GM12878 (cell line): ENCODE data around the gene LIN7B. TPM values are rescaled to one million over a fixed set of nuclear protein-coding genes. Genes with fewer than 3 reads are reported as not detected.

Source experiments
- CREM ChIP-seq: IDR thresholded peaks from 2 replicates; pipeline ENCODE4 v1.6.1; 2014; ENCODE audit warnings: antibody characterized with exemption, low read depth
- EED ChIP-seq: sonication (generic); IDR thresholded peaks from 2 replicates; pipeline ENCODE4 v1.6.1; 2016; ENCODE audit warnings: antibody characterized with exemption, low read depth
- ETV6 ChIP-seq, 2 experiments: fragments of 450-650 bp in 1 of 2; IDR thresholded peaks in 1 of 2; conservative IDR thresholded peaks in 1 of 2; 2 replicates each; pipeline ENCODE4 v1.6.1; 2014; ENCODE audit warnings: antibody characterized with exemption in 1 of 2, borderline replicate concordance in 1 of 2, low read depth in 1 of 2, mild to moderate bottlenecking in 1 of 2, moderate library complexity in 1 of 2
- FOS ChIP-seq: IDR thresholded peaks from 3 replicates; pipeline ENCODE4 v1.6.1; 2011; ENCODE audit warnings: borderline replicate concordance; ENCODE audit not compliant: insufficient read length; ENCODE audit errors: extremely low read depth
- GABPA ChIP-seq: IDR thresholded peaks from 2 replicates; pipeline ENCODE4 v1.6.1; 2014; ENCODE audit warnings: antibody characterized with exemption, low read depth, mild to moderate bottlenecking, inconsistent platforms
- MEF2A ChIP-seq: IDR thresholded peaks from 2 replicates; pipeline ENCODE4 v1.6.1; 2011; ENCODE audit warnings: low read depth, mild to moderate bottlenecking, low read length, moderate library complexity; ENCODE audit not compliant: insufficient read depth
- MTA3 ChIP-seq: IDR thresholded peaks from 2 replicates; pipeline ENCODE4 v1.6.1; 2012; ENCODE audit warnings: low read length, inconsistent platforms, borderline replicate concordance
- MYC ChIP-seq: IDR thresholded peaks from 2 replicates; pipeline ENCODE4 v1.6.1; 2011; ENCODE audit warnings: mild to moderate bottlenecking, low read length, moderate library complexity, inconsistent platforms; ENCODE audit not compliant: insufficient read depth, insufficient replicate concordance, insufficient read length, severe bottlenecking
- NBN ChIP-seq: fragments of 450-650 bp; IDR thresholded peaks from 2 replicates; pipeline ENCODE4 v1.6.1; 2016
- NFYA ChIP-seq: IDR thresholded peaks from 2 replicates; pipeline ENCODE4 v1.6.1; 2011; ENCODE audit warnings: low read depth, mild to moderate bottlenecking, low read length, improper control_type of control experiment, borderline replicate concordance
- RAD51 ChIP-seq: fragments of 450-650 bp; IDR thresholded peaks from 2 replicates; pipeline ENCODE4 v1.6.1; 2016; ENCODE audit warnings: moderate library complexity, mild to moderate bottlenecking, inconsistent platforms
- RUNX3 ChIP-seq: IDR thresholded peaks from 2 replicates; pipeline ENCODE4 v1.6.1; 2012; ENCODE audit warnings: low read length, inconsistent platforms
- SP1 ChIP-seq: IDR thresholded peaks from one replicate; pipeline ENCODE4 v1.6.1; 2011; ENCODE audit warnings: low read depth, low read length
- SREBF2 ChIP-seq: IDR thresholded peaks from 2 replicates; pipeline ENCODE4 v1.6.1; 2012; ENCODE audit warnings: mild to moderate bottlenecking, low read length
- SUPT20H ChIP-seq: IDR thresholded peaks from 2 replicates; pipeline ENCODE4 v1.6.1; 2011; ENCODE audit warnings: low read depth, mild to moderate bottlenecking, low read length, moderate library complexity, borderline replicate concordance; ENCODE audit not compliant: control insufficient read depth
- YBX1 ChIP-seq: fragments of 450-650 bp; IDR thresholded peaks from 2 replicates; pipeline ENCODE4 v1.6.1; 2016; ENCODE audit warnings: antibody characterized with exemption
- ZNF384 ChIP-seq: IDR thresholded peaks from 2 replicates; pipeline ENCODE4 v1.6.1; 2012; ENCODE audit warnings: low read depth, mild to moderate bottlenecking, low read length, improper control_type of control experiment, borderline replicate concordance
- polyA plus RNA-seq, 11 experiments: library from polyadenylated mRNA; depleted of rRNA in 4 of 11; unstranded in 6 of 11; stranded (reverse) in 5 of 11; fragments of >200 nt; fragmentation: Nextera tagmentation in 4 of 11; fragmentation: Illumina TruSeq in 1 of 11; extraction: Ambion mirVana in 4 of 11; extraction: Trizol in 1 of 11; gene quantifications; 1 replicate in 1 of 11; 2 replicates in 10 of 11; pipeline versions ENCODE4 v1.2.1 to v1.2.3, GENCODE V29; 2011 to 2016; ENCODE audit warnings: inconsistent platforms in 2 of 11, missing spikeins in 2 of 11, low read depth in 1 of 11
- total RNA-seq, 4 experiments: library from RNA; depleted of rRNA in 3 of 4; stranded (reverse); fragments of >200 nt in 3 of 4; fragmentation: Illumina TruSeq in 1 of 4; extraction: Trizol in 1 of 4; gene quantifications; 2 replicates each; pipeline versions ENCODE4 v1.2.1 to v1.2.3, GENCODE V29; 2013 to 2021
- TF ChIP-seq, protein P1 (sequence below): fragments of 450-650 bp; IDR thresholded peaks from 2 replicates; pipeline ENCODE4 v1.6.1; 2017; ENCODE audit warnings: mild to moderate bottlenecking, low read depth, inconsistent platforms; ENCODE audit not compliant: poor library complexity, severe bottlenecking
- TF ChIP-seq, protein P2 (sequence below): fragments of 450-650 bp; IDR thresholded peaks from 2 replicates; pipeline ENCODE4 v1.6.1; 2016; ENCODE audit warnings: mild to moderate bottlenecking
- TF ChIP-seq, protein P3 (sequence below): fragments of 450-650 bp; IDR thresholded peaks from 2 replicates; pipeline ENCODE4 v1.6.1; 2017; ENCODE audit warnings: borderline replicate concordance
- TF ChIP-seq, protein P4 (sequence below): fragments of 450-650 bp; formaldehyde crosslinking; IDR thresholded peaks from 2 replicates; pipeline ENCODE4 v1.4.0; 2020; ENCODE audit warnings: mild to moderate bottlenecking, moderate library complexity

Gene LIN7B
- total and polyA plus RNA-seq, 10 of the 15 experiments (the other 5 are each of a cell fraction or from before 2014, with no cell fraction given) = 0.15 to 3.5 (median 1.6) TPM; not detected in 2

- TF ChIP-seq CREM (0 out of 2 replicates have a peak, but pooled peaks have one; percentile 39), NBN (peak; percentile 59; the same call in 1 of the 2 replicates), MYC (no peak), RUNX3 (no peak), MTA3 (no peak), YBX1 (no peak), NFYA (no peak), SUPT20H (no peak), ETV6 (conservative IDR thresholded peaks at IDR 0.05 in 1 of 2, IDR thresholded peaks at IDR 0.05 in 1 of 2; ENCODE audit: borderline replicate concordance in 1 of 2, low read depth in 1 of 2) (no peak), MEF2A (no peak), RAD51 (no peak), SREBF2 (no peak), FOS (no peak), EED (0 out of 2 replicates have a peak, but pooled peaks have one; percentile 14), SP1 (no peak), GABPA (no peak), ZNF384 (no peak)
- TF ChIP-seq, protein P1, sequence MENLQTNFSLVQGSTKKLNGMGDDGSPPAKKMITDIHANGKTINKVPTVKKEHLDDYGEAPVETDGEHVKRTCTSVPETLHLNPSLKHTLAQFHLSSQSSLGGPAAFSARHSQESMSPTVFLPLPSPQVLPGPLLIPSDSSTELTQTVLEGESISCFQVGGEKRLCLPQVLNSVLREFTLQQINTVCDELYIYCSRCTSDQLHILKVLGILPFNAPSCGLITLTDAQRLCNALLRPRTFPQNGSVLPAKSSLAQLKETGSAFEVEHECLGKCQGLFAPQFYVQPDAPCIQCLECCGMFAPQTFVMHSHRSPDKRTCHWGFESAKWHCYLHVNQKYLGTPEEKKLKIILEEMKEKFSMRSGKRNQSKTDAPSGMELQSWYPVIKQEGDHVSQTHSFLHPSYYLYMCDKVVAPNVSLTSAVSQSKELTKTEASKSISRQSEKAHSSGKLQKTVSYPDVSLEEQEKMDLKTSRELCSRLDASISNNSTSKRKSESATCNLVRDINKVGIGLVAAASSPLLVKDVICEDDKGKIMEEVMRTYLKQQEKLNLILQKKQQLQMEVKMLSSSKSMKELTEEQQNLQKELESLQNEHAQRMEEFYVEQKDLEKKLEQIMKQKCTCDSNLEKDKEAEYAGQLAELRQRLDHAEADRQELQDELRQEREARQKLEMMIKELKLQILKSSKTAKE = no peak
- TF ChIP-seq, protein P2, sequence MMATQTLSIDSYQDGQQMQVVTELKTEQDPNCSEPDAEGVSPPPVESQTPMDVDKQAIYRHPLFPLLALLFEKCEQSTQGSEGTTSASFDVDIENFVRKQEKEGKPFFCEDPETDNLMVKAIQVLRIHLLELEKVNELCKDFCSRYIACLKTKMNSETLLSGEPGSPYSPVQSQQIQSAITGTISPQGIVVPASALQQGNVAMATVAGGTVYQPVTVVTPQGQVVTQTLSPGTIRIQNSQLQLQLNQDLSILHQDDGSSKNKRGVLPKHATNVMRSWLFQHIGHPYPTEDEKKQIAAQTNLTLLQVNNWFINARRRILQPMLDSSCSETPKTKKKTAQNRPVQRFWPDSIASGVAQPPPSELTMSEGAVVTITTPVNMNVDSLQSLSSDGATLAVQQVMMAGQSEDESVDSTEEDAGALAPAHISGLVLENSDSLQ = no peak
- TF ChIP-seq, protein P3, sequence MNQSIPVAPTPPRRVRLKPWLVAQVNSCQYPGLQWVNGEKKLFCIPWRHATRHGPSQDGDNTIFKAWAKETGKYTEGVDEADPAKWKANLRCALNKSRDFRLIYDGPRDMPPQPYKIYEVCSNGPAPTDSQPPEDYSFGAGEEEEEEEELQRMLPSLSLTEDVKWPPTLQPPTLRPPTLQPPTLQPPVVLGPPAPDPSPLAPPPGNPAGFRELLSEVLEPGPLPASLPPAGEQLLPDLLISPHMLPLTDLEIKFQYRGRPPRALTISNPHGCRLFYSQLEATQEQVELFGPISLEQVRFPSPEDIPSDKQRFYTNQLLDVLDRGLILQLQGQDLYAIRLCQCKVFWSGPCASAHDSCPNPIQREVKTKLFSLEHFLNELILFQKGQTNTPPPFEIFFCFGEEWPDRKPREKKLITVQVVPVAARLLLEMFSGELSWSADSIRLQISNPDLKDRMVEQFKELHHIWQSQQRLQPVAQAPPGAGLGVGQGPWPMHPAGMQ = no peak
- TF ChIP-seq, protein P4, sequence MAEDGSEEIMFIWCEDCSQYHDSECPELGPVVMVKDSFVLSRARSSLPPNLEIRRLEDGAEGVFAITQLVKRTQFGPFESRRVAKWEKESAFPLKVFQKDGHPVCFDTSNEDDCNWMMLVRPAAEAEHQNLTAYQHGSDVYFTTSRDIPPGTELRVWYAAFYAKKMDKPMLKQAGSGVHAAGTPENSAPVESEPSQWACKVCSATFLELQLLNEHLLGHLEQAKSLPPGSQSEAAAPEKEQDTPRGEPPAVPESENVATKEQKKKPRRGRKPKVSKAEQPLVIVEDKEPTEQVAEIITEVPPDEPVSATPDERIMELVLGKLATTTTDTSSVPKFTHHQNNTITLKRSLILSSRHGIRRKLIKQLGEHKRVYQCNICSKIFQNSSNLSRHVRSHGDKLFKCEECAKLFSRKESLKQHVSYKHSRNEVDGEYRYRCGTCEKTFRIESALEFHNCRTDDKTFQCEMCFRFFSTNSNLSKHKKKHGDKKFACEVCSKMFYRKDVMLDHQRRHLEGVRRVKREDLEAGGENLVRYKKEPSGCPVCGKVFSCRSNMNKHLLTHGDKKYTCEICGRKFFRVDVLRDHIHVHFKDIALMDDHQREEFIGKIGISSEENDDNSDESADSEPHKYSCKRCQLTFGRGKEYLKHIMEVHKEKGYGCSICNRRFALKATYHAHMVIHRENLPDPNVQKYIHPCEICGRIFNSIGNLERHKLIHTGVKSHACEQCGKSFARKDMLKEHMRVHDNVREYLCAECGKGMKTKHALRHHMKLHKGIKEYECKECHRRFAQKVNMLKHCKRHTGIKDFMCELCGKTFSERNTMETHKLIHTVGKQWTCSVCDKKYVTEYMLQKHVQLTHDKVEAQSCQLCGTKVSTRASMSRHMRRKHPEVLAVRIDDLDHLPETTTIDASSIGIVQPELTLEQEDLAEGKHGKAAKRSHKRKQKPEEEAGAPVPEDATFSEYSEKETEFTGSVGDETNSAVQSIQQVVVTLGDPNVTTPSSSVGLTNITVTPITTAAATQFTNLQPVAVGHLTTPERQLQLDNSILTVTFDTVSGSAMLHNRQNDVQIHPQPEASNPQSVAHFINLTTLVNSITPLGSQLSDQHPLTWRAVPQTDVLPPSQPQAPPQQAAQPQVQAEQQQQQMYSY = no peak
Observed at GRCh38 chr19:49145573-49146407, 31.6 kb downstream of the LIN7B start (continued).
